ENCODE measurements around the gene MAML3.

DNA sequence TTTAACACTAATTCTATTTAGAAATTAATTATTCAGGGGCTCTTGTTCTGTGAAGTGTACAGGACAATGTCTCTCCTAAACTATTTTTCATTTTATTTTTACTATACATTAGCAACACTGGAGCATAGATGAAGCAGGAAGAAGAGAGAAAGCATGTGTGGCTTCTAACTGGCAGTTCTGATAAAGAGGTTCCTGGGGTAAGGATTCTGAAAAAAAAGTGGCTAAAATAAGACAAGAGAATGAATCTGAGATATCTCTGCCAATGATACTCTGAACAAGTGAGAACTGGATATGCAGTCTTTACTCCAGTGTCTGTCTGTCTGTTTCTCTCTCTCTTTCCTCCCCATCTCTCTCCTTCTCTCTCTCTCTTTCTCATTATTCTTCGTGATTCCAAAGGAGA is 125.9 kb downstream of the MAML3 start:
- TF ChIP-seq POLR2AphosphoS5 (IDR thresholded peaks at IDR 0.05): no peak
- TF ChIP-seq CTCF (IDR thresholded peaks at IDR 0.05 in 8 of 11, conservative IDR thresholded peaks at IDR 0.05 in 3 of 11): no peak
- no peak for TF ChIP-seq POLR2A (IDR thresholded peaks at IDR 0.05)

All from spleen (tissue), 7 donors.